CD4-positive, alpha-beta T cell (primary cell): ENCODE measurements around the gene LSM14A. TPM values are rescaled to one million over a fixed set of nuclear protein-coding genes. Genes with fewer than 3 reads are reported as not detected.
"Not testable (repeated sequence)": the region's sequence is repeated elsewhere in the genome, so short reads cannot be mapped to it uniquely, and the experiment has no call there.

Source experiments
- ATAC-seq: fragments of 200-7000 bp; cut with Tn5 transposase; one replicate; pipeline ENCODE4 v1.10.0; 2022; ENCODE audit warnings: mild to moderate bottlenecking; ENCODE audit not compliant: poor library complexity
- CTCF ChIA-PET: fragments of 350-600 bp; sonication (Branson Sonifier 250); formaldehyde crosslinking; loops from one replicate; lab custom pipeline; 2021; ENCODE audit warnings: antibody characterized with exemption, inconsistent platforms; lab: Charles Lee
- POLR2A ChIA-PET: fragments of 350-600 bp; sonication (Branson Sonifier 250); formaldehyde crosslinking; loops from one replicate; lab custom pipeline; 2021; ENCODE audit warnings: antibody characterized with exemption, inconsistent platforms; lab: Charles Lee
- DNase-seq, 14 experiments: peaks; one replicate each; pipeline ENCODE4 v3.0.0-alpha.2; 2013 to 2020; ENCODE audit warnings: mixed read lengths in 2 of 14
- H3K27ac ChIP-seq, 2 donors: one replicate each; pipeline versions ENCODE4 v1.5.1 to v1.7.0; 2013; ENCODE audit warnings: low read length in 2 of 2, low read depth in 1 of 2, mild to moderate bottlenecking in 1 of 2
- H3K27me3 ChIP-seq, 2 experiments: 1 replicate in 1 of 2; 2 replicates in 1 of 2; pipeline versions ENCODE4 v1.6.1 to v1.7.0; 2013; ENCODE audit warnings: low read length in 2 of 2, control low read depth in 1 of 2, mild to moderate bottlenecking in 1 of 2, moderate library complexity in 1 of 2; ENCODE audit not compliant: insufficient read depth in 2 of 2, control insufficient read depth in 1 of 2
- H3K36me3 ChIP-seq: one replicate; pipeline ENCODE4 v1.6.1; 2013; ENCODE audit warnings: low read length, control low read depth; ENCODE audit not compliant: insufficient read depth
- H3K4me1 ChIP-seq: one replicate; pipeline ENCODE4 v1.6.1; 2013; ENCODE audit warnings: low read length, control low read depth; ENCODE audit not compliant: insufficient read depth
- H3K4me3 ChIP-seq: one replicate; pipeline ENCODE4 v1.5.1; 2013; ENCODE audit warnings: mild to moderate bottlenecking, low read length, moderate library complexity
- H3K9me3 ChIP-seq, 2 experiments: 1 replicate in 1 of 2; 2 replicates in 1 of 2; pipeline versions ENCODE4 v1.6.1 to v1.7.0; 2013; ENCODE audit warnings: low read length in 2 of 2, mild to moderate bottlenecking in 2 of 2, control low read depth in 1 of 2, moderate library complexity in 1 of 2; ENCODE audit not compliant: control insufficient read depth in 1 of 2, insufficient read depth in 1 of 2
- H3K27ac Mint-ChIP-seq: one replicate; pipeline ENCODE4 v1.8.0; 2020; ENCODE audit warnings: mixed read lengths
- H3K27me3 Mint-ChIP-seq: one replicate; pipeline ENCODE4 v1.8.0; 2021; ENCODE audit warnings: mixed read lengths
- H3K36me3 Mint-ChIP-seq: one replicate; pipeline ENCODE4 v1.8.0; 2021; ENCODE audit warnings: low read depth, mixed read lengths
- H3K4me1 Mint-ChIP-seq: one replicate; pipeline ENCODE4 v1.8.0; 2021; ENCODE audit warnings: low read depth, mixed read lengths
- H3K4me3 Mint-ChIP-seq: one replicate; pipeline ENCODE4 v1.8.0; 2020; ENCODE audit warnings: mild to moderate bottlenecking, mixed read lengths
- H3K9me3 Mint-ChIP-seq: one replicate; pipeline ENCODE4 v1.8.0; 2020; ENCODE audit warnings: mixed read lengths
- intact Hi-C, 2 experiments: fragments of 100-400 bp; cut with DNase I in 1 of 2; cut with micrococcal nuclease in 1 of 2; formaldehyde crosslinking; loops; one replicate each; pipeline versions ENCODE4 v1.15.1 to v1.9.0; 2023 to 2025; cut with DNase I, micrococcal nuclease
- total RNA-seq, 174 experiments: library from RNA in 2 of 174; stranded (reverse) in 2 of 174; gene quantifications; one replicate each; pipeline ENCODE4 v1.2.3 and lab custom pipeline; 2021 to 2026
- TF ChIP-seq, protein P1 (sequence below): fragments of 200-600 bp; IDR thresholded peaks from one replicate; pipeline ENCODE4 v1.8.0; 2022; ENCODE audit warnings: antibody characterized with exemption, mild to moderate bottlenecking

Gene LSM14A
- total RNA-seq, 2 experiments from 2014 or later = 210 to 217 TPM

DNA sequence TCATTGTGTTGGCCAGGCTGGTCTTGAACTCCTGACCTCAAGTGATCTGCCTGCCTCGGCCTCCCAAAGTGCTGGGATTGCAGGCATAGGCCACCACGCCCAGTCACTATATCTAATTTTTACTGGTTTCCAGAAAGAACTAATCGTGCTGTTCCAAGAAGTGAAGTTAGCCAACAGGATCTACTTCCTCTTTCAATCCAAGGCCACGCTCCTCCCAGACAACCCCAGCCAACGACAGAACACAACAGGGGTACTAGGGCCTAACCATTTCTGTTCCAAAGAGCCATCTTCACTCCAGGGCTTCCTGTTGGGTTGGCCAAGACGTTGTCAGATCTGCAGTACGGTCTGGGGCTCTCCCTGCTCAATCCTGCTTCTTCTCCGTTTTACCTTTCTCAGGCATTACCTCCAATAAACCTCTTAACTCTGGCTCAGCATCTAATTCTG is 7.0 kb upstream of the LSM14A start:
- H3K27me3 ChIP-seq = no peaks in the 10 kb centered on the region
- Mint-ChIP-seq H3K27me3 (no peaks in the 10 kb centered on the region), H3K4me3 (no peak overlapping the region), H3K9me3 (no peaks in the 10 kb centered on the region), H3K36me3 (no peaks in the 10 kb centered on the region), H3K4me1 (no peaks in the 10 kb centered on the region), H3K27ac (no peak overlapping the region)
- H3K36me3 ChIP-seq = no peaks in the 10 kb centered on the region
- intact Hi-C loops = no loop called here
- DNase-seq (no peak), ATAC-seq (no peak)
- no peaks in the 10 kb centered on the region for H3K4me1 ChIP-seq
- ChIA-PET CTCF (interaction anchor here (0.6 kb wide), 1 partner anchor 210 kb away, joined by 3 read pairs; no protein-coding TSS in a partner anchor), POLR2A (no interaction called here)
- H3K9me3 ChIP-seq = no peaks in the 10 kb centered on the region
- H3K4me3 ChIP-seq = no peak overlapping the region
- no peak overlapping the region for H3K27ac ChIP-seq
- TF ChIP-seq, protein P1, sequence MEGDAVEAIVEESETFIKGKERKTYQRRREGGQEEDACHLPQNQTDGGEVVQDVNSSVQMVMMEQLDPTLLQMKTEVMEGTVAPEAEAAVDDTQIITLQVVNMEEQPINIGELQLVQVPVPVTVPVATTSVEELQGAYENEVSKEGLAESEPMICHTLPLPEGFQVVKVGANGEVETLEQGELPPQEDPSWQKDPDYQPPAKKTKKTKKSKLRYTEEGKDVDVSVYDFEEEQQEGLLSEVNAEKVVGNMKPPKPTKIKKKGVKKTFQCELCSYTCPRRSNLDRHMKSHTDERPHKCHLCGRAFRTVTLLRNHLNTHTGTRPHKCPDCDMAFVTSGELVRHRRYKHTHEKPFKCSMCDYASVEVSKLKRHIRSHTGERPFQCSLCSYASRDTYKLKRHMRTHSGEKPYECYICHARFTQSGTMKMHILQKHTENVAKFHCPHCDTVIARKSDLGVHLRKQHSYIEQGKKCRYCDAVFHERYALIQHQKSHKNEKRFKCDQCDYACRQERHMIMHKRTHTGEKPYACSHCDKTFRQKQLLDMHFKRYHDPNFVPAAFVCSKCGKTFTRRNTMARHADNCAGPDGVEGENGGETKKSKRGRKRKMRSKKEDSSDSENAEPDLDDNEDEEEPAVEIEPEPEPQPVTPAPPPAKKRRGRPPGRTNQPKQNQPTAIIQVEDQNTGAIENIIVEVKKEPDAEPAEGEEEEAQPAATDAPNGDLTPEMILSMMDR = no peak

- POLR2A ChIA-PET, H3K27me3 ChIP-seq: not testable (repeated sequence)
Measured at GRCh38 chr19:34169475-34170199, 2.7 kb upstream of the LSM14A start.

DNA sequence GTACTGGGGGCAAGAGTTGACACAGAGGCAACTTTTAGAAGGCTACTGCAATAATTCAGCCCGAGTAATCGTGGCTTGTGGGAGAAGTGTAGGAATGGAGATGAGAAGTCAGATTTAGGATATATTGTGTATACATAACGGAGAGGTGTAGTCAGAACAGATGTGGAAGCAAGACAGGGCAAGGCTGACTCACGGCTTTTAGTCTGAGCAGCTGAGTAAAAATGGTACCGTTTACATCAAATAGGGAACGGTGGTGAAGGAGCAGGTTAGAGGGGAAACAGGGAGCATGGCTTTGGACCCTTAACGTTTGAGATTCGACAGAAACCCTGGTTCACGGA is 796 bp upstream of the LSM14A start:
- Mint-ChIP-seq H3K27me3 (no peaks in the 10 kb centered on the region), H3K4me1 (peaks cover 44% of the 10 kb centered on the region), H3K4me3 (peak overlapping the region; percentile 91), H3K36me3 (peaks cover 30% of the 10 kb centered on the region), H3K27ac (peak overlapping the region; percentile 97), H3K9me3 (no peaks in the 10 kb centered on the region)
- peaks cover 40% of the 10 kb centered on the region for H3K4me1 ChIP-seq
- H3K27ac ChIP-seq = peak overlapping the region; percentile 97 to 98
- peak in 2 of 14 experiments; percentile 10 to 45 for DNase-seq
- H3K36me3 ChIP-seq = peaks cover 9% of the 10 kb centered on the region
- peak overlapping the region; percentile 95 for H3K4me3 ChIP-seq
- CTCF ChIA-PET = no interaction called here
- TF ChIP-seq, protein P1 = no peak
- POLR2A ChIA-PET = interaction anchor here (0.8 to 2.7 kb wide), 13 partner anchors 11 to 506 kb away, joined by 3 to 19 read pairs (median 4); partner anchors contain the start of genes GPI, UBA2 and ZNF302
- intact Hi-C loops = loop anchor here in 1 of 2 experiments (2.0 to 5.0 kb wide), 3 partner anchors 37 to 506 kb away; partner anchors contain the start of genes SCGB2B2 and ZNF302
- peak; percentile 7 for ATAC-seq
- H3K9me3 ChIP-seq = no peaks in the 10 kb centered on the region
- H3K27me3 ChIP-seq = no peaks in the 10 kb centered on the region

More at GRCh38 chr19:34169475-34170199, 2.7 kb upstream of the LSM14A start:
- ATAC-seq, H3K27me3 Mint-ChIP-seq, DNase-seq, H3K9me3 ChIP-seq, H3K9me3 Mint-ChIP-seq, H3K4me3 ChIP-seq, H3K27ac ChIP-seq, H3K36me3 ChIP-seq, CTCF ChIA-PET: not testable (repeated sequence)
- peaks cover 23% of the 10 kb centered on the region for H3K36me3 Mint-ChIP-seq
- H3K4me1 Mint-ChIP-seq = peaks cover 28% of the 10 kb centered on the region
- peak overlapping the region; percentile 97 for H3K27ac Mint-ChIP-seq
- intact Hi-C loops = loop anchor here in 1 of 2 experiments (2.0 to 5.0 kb wide), 3 partner anchors 35 to 508 kb away; partner anchors contain the start of genes SCGB2B2 and ZNF302
- H3K4me3 Mint-ChIP-seq = peak overlapping the region; percentile 56
- peaks cover 27% of the 10 kb centered on the region for H3K4me1 ChIP-seq
